Measurements from ENCODE around the gene CCDC57. TPM values are rescaled to one million over a fixed set of nuclear protein-coding genes. Genes with fewer than 3 reads are reported as not detected.
"Not testable (repeated sequence)": the region's sequence is repeated elsewhere in the genome, so short reads cannot be mapped to it uniquely, and the experiment has no call there.

The CCDC57 gene, protein sequence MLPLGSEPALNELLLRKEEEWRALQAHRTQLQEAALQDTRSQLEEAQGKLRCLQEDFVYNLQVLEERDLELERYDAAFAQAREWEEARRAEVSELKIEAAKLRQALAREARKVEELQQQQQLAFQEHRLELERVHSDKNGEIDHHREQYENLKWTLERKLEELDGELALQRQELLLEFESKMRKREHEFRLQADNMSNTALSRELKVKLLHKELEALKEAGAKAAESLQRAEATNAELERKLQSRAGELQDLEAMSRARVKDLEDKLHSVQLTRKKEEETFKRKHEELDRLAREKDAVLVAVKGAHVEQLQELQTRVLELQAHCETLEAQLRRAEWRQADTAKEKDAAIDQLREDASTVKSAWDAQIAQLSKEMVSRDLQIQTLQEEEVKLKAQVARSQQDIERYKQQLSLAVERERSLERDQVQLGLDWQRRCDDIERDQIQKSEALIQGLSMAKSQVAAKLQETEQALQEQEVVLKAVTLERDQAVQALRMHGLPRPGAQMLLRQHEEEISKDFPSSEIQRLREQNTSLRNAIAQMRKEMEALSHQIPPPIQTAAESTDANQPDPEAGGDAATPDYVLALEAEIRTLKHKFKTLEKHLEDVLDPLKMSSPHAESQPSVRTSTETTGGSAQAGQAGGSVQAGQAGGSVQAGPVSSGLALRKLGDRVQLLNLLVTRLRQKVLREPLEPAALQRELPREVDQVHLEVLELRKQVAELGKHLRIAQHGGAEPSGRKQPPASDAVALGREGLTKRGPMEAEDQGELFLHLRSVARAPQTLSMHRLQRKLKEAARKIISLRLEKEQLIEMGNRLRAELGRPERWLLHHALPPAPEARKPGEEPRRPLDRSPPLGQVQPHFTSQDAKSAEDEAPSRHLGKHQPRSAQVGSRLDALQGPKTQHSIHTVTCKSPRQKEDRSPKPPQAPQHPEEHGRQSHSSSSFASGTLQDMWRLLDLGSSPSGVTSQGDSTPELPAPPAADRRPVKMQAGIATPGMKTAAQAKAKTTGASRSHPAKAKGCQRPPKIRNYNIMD
- 2.0 and 3.4 TPM in 2 replicates for total RNA-seq

DNA sequence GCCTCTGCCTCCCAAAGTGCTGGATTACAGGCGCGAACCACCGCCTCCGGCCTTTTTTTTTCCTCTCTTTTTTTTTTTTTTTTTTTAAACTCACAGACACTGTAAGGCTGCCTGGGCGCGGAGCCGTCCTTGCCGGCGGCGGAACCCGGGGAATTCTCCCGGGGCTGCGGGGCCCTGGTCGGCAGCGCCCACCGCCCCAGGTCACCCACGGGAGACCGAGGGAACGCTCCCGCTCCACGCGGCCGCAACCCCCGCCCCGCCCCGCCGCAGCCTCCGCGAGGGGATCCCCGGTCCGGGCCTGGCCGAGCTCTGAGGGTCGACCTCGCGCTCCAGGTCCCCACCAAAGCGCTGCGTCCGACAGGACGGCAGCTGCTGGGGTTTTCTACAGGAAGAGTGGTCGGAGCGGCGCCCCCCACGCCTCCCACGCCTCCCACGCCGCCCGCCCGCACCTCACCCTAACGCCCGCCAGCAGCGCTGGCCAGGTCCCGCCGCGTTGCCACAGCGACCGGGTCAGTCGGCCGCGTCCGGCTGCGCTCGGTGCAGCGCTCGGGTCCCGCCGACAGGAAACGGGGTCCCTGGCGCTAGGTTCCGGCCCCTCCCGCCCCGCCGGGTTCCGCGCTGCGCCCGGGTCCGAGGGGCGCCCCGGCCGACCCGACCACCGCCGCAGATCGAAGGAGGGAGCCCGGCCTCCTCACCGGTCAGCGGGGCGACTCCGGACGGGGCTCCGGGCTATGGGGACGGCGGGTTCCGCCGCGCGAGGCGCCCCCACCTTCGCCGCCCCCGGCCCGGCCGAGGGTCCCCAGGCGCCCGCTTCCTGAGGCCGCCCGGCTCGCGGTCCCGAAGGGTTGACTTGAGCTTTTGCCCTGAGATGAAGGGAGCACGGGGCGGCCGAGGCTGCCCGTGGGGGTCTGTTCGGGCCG, at the start of gene CCDC57:
Gene CCDC57, minus strand, starts transcription at position 512 of the 920 bp plus-strand sequence. CDS start 10,898 bp downstream, outside the sequence.
- peak; percentile 80 to 86 for DNase-seq (ENCODE audit: low read depth in 2 of 2)

DNA sequence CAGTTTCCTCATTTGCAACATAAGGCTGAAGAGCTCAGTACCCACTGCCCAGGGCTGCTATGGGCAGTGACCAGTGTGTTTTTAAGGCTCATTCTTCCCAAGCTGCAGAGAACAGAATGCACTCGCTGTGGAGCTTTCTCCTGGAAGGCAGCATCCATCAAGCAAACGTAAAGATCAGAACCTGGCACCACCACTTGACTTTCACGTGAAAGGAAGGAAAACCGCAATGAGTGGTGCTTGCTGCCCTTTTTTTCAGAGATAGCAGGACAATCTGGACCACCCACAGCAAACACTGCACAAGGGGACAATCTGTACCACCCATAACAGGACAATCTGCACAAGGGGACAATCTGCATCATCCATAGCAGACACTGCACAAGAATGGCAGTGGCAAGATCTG, 49.7 kb upstream of the CCDC57 start:
- no peak for DNase-seq (ENCODE audit: low read depth in 2 of 2)

DNA sequence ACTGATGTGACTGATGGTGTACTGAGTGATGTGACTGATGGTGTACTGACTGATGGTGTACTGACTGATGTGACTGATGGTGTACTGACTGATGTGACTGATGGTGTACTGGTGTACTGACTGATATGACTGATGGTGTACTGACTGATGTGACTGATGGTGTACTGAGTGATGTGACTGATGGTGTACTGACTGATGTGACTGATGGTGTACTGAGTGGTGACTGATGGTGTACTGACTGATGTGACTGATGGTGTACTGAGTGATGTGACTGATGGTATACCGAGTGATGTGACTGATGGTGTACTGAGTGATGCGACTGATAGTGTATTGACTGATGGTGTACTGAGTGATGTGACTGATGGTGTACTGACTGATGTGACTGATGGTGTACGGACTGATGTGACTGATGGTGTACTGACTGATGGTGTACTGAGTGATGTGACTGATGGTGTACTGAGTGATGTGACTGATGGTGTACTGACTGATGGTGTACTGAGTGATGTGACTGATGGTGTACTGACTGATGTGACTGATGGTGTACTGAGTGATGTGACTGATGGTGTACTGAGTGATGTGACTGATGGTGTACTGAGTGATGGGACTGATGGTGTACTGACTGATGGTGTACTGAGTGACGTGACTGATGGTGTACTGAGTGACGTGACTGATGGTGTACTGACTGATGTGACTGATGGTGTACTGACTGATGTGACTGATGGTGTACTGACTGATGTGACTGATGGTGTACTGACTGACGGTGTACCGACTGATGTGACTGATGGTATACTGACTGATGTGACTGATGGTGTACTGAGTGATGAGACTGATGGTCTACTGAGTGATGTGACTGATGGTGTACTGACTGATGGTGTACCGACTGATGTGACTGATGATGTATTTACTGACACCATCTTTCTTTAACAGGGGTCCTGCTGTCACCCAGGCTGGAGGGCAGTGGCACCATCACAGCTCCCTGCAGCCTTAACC, 47.6 kb upstream of the CCDC57 start:
- DNase-seq (ENCODE audit: low read depth in 2 of 2) = not testable (repeated sequence)

DNA sequence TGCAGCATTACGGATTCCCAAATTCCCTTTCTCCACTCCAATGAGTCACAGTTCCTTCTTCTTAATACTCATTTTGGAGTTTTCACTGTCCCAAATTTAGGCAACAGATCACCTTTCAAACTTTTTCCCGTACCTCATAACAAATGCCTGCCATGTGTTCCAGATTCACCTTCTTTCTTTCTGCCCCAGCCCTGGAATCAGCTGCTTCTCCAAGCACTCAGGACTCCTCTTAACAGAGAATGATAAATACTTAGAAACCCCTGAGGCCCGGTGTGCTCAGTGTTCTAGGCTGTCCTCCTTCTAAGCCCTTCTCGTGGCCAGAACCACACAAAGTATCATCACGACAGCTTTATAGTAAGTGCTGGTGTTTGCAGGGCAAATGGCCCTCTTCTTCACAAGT, 45.9 kb upstream of the CCDC57 start:
- no peak for DNase-seq (ENCODE audit: low read depth in 2 of 2)

DNA sequence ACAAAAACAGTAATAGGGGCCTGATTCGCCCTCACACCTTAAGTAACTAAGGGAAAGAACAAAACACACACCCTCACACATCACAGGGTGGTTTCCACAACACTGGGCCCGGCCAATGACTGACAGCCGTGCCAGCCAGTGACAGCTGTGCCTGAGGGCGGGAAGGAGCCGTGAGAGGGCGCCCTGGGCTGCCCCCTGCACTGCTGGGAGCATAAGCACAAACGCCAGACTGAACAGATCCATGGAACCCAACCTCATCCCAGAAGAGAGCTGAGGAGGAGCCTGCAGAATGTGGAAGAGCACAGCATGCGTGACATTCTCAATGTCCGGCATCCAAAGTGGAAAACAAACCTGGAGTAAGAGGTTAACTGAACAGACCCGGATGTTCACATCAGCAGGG, 44.8 kb upstream of the CCDC57 start:
- peak; percentile 44 to 67 for DNase-seq (ENCODE audit: low read depth in 2 of 2)

DNA sequence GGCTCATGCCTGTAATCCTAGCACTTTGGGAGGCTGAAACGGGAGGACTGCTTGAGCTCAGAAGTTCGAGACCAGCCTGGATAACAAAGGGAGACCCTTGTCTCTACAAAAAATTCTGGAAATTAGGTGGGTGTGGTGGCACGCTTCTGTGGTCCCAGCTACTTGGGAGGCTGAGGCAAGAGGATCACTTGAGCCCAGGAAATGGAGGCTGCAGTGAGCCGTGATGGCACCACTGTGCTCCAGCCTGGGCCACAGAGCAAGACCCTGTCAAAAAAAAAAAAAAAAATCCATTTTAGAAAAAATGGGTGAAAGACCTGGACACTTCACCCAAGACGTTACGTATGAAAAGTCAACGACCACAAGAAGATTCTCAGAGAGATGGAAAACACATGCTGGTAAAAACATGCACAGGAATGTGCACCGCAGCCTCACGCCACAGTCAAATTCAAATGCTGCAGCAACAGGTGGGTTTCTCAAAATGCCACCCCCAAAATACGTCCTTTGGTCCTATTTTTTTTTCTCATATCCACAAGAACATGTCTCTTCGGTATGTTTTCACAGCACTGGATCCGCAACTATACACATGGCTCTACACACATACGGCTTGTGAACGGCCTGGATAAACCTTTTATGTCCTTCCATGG, 43.7 kb upstream of the CCDC57 start:
- no peak for DNase-seq (ENCODE audit: low read depth in 2 of 2)

DNA sequence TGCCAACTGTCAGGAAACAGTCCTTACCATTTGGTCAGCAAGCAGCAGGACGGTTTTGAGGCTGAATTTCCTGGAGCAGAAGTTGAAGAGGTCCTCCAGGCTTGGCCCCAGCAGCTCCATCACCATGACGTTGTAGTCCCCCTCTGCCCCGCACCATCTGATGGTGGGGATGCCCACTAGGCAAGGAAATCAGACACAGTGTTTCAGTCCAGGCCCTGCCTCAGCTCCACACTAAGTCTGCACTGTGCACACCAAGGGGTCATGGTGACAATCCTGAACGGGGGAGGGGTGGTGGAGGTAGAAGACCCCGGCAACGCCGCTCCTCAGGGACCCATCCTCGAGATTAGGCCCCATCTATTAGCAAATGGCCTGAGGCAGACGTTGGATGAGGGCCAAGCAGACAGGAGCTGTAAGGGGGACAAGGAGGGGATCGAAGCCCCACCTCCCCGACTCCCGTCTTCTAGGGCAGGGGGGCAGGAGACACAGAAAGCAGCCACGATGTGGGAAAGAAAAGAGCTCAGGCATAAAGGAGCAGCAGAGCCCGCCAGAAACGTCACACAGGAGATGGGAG, 42.8 kb upstream of the CCDC57 start:
- DNase-seq (ENCODE audit: low read depth in 2 of 2) = no peak

DNA sequence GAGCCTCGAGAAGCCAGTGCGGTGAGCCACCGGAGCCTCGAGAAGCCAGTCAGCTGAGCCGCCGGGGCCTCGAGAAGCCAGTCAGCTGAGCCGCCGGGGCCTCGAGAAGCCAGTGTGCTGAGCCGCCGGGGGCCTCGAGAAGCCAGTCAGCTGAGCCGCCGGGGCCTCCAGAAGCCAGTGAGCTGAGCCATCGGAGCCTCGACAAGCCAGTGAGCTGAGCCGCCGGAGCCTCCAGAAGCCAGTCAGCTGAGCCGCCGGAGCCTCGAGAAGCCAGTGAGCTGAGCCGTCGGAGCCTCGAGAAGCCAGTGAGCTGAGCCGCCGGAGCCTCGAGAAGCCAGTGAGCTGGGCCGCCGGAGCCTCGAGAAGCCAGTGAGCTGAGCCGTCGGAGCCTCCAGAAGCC, 42.1 kb upstream of the CCDC57 start:
- DNase-seq (ENCODE audit: low read depth in 2 of 2) = not testable (repeated sequence)

DNA sequence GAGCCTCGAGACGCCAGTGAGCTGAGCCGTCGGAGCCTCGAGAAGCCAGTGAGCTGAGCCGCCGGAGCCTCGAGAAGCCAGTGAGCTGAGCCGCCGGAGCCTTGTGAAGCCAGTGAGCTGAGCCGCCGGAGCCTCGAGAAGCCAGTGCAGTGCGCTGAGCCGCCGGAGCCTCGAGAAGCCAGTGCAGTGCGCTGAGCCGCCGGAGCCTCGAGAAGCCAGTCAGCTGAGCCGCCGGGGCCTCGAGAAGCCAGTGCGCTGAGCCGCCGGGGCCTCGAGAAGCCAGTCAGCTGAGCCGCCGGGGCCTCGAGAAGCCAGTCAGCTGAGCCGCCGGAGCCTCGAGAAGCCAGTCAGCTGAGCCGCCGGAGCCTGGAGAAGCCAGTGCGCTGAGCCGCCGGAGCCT, 41.5 kb upstream of the CCDC57 start:
- DNase-seq (ENCODE audit: low read depth in 2 of 2) = not testable (repeated sequence)

DNA sequence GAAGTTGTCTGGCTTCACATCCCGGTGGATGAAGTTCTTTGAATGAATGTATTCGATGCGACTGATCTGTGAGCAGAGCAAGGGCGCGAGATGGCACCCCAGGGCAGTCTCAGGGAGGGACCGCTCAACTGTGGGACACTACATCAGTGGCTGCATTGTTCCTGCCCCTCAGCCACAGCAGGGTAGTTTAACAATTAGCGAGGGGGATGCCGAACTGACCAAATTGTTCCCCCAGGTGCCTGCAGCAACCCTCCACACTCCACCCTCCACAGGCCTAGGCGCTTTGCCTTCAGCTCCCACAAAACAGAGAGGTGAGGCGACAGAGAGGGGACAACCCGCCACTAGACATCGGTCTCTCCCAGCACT, 40.5 kb upstream of the CCDC57 start:
- no peak for DNase-seq (ENCODE audit: low read depth in 2 of 2)

DNA sequence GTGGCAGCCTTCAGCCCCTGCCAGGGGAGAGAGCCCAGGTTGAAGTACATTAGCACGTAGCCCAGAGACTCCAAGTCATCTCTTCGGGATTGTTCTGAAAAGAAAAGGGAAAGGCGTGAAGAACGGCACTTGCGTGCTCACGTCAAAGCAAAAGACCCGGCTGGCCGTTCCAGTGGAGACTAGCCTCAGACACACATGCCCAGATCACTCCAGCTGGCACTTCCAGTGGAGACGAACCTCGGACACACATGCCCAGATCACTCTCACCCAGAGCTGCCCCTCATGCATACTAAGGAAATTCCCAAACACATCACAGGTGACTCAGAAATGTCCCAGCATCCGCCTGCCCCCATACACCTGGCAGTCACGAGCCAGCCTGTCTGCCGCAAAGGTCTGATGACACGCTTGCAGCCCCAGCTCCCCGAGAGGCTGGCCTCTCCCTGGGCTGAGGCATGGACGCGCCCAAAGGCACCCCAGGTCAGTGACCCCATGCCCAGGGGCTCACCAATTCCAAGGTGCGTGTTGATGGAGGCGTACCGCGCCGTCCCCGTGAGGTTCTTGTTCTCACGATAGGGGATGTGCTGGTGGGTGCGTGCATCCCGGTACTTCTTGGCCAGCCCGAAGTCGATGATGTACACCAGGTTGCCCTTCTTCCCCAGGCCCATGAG, 40.0 kb upstream of the CCDC57 start:
- no peak for DNase-seq (ENCODE audit: low read depth in 2 of 2)

DNA sequence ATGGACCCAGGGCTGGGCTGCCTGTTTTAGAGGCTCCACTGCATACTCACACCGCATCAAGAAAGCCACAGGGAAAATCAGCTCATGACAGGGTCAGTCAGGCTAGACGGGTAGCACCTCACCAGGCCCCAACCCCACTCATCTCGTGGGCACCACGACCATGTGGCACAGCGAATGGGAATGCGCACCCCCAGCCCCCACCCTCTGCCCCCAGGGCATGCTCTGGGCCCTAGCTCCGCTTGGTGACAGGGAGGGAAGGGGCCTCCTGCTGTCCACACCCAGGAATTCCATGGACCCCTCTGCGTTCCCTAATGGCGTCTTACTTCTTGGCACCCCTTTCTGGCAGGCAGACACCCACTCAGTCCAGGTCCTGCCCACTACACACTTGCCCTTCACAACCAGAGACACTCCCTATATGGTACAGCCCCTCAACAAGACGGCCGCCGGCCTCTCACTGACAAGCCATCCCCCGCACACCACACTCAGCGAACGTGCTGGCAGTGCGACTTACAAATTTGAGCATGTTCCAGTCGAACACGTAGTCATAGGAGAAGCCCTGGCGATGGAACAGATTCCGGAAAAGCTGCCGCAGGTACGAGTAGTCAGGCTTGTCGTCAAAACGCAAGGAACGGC, 38.3 kb upstream of the CCDC57 start:
- DNase-seq (ENCODE audit: low read depth in 2 of 2) = no peak

DNA sequence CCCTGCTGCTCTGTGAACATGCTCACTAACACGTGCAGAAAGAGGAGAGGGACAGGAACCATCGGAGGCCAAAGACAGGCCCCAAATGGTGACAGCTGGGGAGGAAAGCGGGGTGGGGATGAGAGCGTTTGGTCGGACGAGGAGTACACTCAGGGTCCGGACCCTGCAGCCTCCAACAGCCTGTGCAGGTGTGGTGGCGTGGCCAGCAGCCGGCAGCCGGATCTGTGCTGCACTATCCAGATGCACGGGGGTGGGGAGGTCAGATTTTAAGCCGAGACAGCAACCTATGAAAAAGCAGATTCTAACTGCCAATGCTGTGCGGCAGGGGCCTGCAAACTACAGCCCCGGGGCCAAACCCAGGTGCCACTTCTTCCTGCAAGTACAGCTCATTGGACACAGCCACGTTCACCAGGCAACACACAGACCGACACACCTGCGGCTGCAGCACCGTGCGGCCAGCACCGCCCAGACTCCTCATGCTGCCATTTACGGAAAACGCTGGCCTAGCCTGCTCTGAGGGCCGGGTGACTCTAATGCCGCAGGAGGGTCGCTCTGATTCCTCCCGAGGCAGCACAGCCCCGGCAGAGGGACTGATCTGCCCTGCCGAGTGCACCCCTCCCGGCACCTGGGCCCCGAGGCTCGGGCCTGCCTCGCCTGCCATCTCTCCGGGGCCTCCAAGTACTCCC, 37.4 kb upstream of the CCDC57 start:
- DNase-seq (ENCODE audit: low read depth in 2 of 2) = no peak

DNA sequence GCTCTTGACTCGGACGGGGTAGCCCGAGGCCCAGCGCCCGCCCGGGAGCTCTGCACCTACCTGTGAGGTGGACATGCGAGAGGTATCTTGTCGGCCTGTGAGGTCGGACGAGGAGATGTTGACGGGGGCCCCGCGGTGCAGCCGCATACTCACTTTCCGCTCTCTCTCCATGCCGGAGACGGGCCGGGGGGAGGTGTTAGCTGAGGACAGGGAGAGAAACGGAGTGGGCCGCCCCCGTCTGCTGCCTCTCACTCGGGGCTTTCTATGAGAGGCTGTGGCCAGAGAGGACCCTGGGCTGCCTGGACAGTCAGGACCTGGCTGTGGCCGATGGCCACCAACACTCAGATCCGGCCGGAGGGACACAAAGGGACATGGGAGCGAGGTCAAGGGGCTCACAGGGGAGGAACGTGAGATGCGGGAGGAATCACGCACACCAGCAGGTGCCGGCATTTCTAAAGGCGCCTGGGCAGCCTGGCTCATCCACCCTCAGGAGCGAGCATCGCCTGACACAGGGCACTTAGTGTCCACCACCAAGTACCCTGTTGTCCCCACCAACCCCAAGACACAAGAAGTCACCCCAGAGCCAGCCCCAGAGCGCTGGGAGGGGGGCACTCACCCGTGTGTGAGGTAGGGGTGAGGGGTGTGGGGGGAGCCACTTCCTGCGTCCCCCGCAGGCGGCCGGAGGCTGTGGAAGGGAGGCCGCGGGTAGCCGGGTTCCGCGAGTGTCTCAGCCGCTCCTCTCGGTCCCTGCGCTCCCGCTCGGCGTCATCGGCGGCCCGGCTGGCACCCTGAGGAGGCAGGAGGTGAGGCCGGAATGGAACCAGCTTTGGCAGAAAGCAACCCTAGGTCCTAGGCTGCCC, 36.4 kb upstream of the CCDC57 start:
- DNase-seq (ENCODE audit: low read depth in 2 of 2) = no peak

DNA sequence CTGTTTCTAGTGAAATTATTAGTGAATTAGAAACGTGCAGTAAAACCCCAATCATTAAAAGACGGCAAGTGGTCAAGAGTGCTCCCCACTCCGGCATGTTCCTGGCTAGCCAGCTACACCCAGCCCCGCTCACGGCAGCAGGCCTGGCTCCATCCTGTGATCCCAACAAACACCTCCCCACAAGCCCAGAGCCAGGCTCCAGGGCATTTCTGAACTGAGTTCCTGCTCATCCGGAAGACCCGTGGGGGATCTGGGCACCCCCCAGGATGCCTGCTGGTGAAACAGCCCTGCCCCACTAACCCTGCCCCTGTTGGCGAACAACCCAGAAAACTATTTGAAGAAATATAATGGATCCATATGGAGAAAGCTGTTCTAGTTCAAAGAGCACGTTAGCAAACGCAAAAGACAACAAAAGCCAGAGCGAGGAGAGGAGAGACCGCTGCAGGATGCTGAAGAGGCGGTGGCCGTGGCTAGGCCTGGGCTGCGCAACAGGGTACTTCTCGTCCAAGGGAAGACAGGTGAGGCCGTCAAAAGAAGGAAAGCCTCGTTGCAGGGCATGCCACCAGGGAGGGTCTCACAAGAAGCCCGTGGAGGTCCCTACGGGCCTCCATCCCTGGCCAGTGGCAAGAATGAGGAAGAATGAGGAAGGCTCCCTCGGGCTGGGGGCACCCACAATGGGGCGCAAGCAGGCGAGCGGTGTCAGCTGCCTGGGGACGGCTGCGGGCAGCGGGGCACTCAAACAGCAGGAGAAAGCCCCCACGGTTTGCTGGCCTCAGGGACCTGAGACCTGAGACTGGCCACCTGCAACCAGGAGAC, 35.4 kb upstream of the CCDC57 start:
- DNase-seq (ENCODE audit: low read depth in 2 of 2) = peak in 1 of 2 donors; percentile 42
